ENCODE data around the gene C14orf132.

C14orf132 gene

DNA sequence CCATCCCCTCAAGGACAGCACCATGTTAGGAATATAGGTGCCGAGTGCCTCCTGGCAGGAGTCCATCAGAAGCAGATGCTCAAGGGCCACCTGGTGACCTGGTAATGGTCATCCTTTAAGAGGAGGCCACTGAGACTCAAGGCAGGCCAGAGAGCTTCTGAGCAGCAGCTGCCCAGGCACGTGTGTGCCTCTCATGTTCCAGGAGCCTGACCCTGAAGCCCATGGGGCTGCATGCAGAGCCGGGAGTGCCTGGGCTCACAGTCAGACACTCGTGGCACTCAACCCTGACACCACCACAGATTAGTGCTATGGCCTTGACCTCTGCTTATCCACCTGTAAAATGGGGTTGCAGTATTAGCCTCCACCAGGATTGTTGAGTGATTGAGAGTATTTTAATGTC lies 45.6 kb downstream of the C14orf132 start:
- DNase-seq: no peak

DNA sequence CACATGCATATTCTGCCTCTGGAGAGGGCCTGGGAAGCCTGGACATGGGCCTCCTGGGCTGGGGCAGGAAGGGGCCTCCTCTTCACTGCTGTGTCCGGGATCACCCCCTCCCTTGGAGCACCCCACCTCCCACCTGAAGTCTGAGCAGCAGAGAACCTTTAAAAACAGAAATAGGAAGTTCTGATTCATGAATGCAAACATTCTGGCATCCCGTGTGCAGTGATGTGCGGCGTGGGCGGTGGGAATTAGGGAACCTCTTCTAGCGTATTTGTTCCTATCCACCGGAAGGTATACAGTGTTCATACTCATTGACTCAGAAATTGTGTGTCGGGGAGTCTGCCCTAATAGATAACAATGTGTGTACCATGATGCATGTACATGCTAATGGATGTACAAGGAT lies 46.2 kb downstream of the C14orf132 start:
- DNase-seq: no peak

- no peak for DNase-seq
These were observed 46.9 kb downstream of the C14orf132 start for GRCh38 chr14:96086032-96086431.

DNA sequence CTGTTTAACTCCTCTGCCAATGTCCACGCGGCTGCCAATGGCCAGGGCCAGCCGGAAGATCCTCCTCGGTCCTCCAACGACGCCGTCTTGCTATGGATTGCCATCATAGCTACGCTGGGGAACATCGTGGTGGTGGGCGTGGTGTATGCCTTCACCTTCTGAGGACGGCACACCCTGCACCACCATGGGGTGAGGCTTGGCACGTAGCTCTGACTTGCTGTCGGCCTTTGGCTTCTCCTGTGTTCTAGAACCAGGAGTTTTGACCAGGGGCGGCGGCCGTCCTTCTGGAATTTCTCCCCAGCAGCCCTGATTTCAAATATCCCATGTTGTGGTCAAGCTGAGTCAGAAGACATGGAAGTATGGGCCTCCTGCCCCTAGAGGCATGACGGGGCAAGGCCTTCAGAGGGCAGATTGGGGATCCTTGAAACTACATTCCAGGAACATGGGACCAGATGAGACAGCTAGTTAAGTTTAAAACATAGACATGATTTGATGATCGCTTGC lies 47.5 kb downstream of the C14orf132 start:
- no peak for DNase-seq

DNA sequence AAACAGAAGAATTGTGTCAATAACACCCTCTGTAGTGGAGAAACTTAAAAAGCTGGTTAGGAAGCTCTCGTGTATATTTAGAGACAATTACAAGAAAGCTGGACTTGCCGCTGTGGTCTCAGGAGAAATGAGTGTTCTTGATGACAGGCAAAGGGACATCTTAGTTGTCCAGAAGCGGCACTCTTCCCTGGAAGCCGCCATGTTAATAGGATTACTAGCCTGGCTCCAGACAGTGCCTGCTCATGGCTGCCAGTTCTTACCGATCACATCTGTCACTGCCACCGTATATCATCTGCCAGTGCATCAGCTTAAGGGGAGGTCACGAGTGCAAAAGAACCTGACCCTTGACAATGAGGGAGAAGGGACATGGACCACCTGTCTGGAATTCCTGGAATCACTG lies 48.9 kb downstream of the C14orf132 start:
- DNase-seq: no peak

DNA sequence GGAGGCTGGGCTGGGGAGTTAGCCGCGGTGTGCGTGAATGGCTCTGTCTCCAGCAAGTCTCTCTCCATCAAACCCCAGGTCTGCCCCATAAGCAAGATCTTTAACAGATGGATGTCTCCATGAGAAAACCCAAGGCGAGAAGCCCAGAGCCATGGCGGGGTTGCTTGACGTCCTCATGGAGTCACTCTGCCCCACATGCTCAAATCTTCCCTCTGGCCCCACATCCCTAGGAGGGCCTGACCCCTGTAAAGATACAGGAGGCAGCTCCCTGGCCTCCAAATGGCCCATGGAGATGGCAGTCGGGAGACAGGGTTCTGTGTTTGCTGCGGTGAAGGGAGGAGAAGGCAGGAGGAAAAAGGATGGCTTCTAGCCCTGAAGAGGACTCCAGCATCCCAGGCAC lies 49.3 kb downstream of the C14orf132 start:
- DNase-seq: no peak

DNA sequence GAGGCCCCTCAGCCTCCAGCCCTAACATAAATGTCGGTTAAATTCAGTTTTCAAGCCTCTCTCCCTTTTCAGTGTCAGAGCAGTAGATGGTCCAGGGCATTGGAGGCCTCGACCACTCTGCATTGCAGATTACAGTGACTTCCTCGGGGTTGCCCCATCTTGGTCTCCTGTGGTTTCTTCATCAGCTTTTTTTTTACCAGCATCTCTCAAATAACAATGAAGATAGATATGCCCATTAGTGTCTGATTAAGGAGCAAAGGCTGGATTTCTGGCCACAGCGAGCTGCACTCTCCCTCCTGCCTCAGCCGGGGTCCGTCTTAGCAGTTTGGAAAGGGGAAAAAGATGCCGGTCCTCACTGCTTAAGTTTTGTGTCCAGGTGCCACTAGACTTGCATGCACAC lies 49.7 kb downstream of the C14orf132 start:
- no peak for DNase-seq

- no peak for DNase-seq
These were observed 50.2 kb downstream of the C14orf132 start for GRCh38 chr14:96089401-96089800.

DNA sequence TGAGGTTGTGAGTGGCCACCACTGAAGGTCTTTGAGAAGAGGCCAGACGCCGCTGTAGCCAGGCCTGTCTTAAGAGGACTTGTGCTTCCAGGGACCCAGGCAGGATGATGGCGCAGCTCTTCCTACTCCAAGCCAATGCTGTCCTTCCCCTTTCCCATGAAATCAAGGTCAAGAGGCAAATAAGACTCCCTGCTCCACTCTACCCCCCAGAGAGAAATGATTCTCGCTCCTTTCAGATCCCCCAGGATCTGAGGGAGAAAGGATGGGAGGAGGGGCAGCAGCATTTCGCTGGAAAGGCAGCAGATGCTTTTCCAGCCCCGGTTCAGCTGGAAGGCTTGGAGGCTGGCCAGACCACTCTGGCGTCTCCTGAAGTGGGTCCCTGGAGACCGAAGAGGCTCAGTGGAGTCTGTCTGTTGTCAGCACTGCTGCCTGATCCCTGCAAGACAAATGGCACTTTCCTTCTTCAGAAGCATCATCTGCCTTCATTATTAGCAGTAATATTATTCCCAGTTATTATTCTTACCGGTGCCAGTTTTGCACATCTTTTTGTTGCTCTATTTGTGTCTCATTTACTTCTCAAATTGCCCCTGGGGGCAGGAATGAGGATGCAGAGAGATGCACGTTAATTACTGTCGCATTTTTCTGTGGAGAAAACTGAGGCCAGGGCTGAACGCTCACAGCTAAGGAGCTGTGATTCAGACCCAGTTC lies 51.4 kb downstream of the C14orf132 start:
- no peak for DNase-seq

DNA sequence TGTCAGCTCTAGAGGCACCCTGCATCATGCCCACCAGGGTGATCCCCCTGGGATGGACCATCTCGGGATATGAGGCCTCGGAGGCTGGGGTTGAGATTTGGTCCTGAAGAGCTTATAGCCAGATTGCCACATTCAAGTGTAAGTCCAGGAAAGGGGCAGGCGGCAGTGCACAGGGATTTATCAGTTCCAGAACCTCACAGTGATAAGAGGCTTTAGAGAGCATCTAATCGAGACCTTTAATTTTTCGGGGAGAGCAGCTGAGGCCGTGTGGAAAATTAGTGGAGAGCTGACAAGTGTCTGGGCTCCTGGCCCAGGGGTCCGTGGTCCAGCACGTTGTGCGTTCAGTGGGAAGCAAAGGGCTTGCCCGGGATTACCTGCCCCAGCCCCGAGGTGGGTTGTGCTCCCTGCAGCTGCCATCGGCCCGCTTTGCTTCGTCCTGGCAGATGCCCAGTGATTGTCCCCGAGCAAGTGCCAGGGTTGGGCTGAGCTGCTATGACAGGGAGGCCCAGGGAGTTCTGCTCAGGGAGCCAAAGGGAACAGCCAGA lies 52.1 kb downstream of the C14orf132 start:
- DNase-seq: no peak

- DNase-seq: no peak
These were observed 52.8 kb downstream of the C14orf132 start for GRCh38 chr14:96091941-96092411.

DNA sequence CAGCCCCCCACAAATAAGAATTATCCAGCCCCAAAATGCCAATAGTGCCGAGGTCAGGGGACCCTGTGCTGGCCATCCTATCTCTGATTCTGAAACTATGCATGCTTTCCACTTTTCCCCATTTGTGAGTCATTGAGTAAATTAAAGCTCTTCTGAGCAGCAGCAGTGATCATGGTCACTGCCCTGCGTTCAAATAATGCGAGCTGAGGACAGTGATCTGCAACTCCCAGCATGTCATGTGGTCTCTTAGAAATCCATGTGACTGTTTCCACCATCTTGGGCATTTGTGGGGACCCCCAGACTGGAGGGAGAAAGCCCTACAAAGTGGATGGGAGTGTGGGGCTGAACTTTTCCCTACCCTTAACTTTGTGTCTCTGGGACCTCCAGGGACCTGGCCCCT lies 53.8 kb downstream of the C14orf132 start:
- no peak for DNase-seq

DNA sequence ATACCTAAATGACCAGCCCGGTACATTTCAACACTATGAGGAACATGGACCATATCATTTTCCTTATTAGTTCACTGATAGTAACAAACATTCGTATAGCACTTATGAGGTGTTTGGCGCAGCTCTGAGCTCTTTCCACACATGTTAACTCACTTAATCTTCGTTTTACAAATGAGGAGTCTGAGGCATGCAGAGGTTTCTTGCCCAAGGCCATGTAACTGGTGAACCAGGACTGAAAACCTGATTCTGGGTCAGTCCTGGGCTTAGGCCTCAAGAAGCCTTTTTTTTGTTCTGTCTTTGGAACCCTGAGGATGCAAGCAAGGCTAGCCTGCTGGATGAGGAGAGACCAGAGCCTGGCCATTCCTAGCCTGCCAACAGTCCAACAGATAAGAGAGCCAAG lies 55.0 kb downstream of the C14orf132 start:
- DNase-seq: no peak

- no peak for DNase-seq
These were observed 55.5 kb downstream of the C14orf132 start for GRCh38 chr14:96094656-96095055.

DNA sequence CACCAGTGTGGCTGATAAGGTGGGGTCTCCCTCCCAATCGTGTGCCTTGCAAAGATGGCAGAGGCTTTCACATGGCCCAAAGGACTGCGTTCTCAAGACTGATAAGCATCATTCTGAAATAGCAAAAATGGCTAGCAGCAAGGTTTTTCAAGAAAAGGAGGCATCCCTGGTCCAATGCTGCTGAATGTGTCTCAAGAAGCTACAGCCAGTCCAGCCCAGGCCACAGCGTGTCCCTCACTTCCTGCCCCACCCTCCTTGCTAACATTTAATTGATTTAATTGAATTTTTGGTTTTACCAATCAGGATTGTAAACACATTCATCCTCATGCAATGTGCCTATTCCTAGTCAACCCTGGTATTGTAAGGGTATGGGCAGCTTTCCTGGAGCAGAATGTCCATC lies 55.9 kb downstream of the C14orf132 start:
- DNase-seq: no peak

DNA sequence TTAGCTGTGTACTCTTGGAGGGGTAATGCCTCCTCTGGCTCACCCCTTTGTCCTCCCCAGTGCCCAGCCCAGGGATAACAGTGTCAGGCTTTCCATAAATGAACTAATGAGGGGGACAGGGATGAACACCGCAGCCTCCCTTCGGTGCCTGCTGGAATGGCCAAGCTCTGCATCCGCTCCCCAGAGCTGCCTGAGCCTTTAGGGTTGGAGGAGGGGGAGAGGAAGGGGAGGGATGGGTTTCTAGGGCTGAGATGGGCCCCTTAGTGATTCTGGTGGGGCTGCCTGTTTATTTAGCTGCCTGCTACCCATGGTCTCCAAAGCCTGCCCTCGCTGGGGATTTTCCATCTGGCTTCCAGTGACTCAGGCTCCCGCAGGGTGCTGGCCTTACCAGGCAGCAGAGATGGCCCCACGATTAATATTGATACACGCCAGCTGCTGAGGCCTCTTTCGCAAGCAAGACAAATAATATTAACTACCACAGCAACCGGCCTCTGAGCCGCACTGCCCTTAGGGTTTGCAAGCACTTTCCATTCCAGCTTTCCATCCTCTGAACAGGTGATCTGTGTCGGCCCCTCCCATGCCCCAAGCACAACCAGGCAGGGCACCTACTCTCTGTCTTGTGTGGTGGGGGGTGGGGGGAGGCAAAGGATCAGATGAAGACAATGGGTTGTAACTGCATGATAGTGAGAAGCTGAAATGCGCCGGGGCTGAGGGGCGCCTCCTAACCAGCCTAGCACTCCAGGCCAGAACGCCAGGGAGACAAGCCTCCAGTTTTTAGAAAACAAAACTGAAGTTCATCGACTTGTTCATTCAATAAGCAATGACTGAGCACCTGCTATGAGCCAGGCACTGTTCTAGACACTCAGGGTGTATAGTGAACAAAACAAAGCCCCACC lies 56.7 kb downstream of the C14orf132 start:
- no peak for DNase-seq

- DNase-seq: no peak
These were observed 57.8 kb downstream of the C14orf132 start for GRCh38 chr14:96096639-96097610.

- no peak for DNase-seq
These were observed 58.6 kb downstream of the C14orf132 start for GRCh38 chr14:96097752-96098151.

DNA sequence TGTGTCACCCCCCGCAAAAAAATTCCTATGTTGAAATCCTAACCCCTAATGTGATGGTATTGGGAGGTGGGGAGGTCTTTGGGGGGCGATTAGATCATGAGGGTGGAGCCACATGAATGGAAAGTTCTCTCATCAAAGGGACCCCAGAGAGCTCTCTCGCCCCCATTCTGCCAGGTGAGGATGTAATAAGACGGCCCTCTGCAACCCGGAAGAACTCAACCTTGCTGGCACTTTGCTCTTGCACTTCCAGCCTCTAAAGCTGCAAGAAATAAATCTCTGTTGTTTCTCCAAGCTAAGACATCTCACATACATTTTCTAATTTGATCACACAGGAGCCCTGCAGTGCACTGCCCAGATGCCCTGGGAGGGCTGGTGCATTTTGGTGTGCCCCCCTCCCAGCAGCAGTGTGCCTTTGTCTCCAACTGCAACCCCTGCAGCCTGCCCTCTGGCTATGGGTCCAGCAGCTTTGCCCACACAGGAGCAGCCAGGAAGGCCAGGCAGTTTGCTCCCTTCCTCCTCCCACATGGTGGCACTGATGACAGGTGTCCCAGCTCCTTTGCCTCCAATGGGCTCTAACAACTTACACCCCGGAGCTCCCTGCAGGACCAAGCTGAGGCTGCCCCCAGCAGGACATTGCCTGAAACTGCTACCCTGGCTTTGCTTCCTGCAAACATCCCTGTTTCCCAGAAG lies 59.3 kb downstream of the C14orf132 start:
- no peak for DNase-seq

GRCh38 chr14:96098999-96099335 lies 59.8 kb downstream of the C14orf132 start:
- no peak for DNase-seq

DNA sequence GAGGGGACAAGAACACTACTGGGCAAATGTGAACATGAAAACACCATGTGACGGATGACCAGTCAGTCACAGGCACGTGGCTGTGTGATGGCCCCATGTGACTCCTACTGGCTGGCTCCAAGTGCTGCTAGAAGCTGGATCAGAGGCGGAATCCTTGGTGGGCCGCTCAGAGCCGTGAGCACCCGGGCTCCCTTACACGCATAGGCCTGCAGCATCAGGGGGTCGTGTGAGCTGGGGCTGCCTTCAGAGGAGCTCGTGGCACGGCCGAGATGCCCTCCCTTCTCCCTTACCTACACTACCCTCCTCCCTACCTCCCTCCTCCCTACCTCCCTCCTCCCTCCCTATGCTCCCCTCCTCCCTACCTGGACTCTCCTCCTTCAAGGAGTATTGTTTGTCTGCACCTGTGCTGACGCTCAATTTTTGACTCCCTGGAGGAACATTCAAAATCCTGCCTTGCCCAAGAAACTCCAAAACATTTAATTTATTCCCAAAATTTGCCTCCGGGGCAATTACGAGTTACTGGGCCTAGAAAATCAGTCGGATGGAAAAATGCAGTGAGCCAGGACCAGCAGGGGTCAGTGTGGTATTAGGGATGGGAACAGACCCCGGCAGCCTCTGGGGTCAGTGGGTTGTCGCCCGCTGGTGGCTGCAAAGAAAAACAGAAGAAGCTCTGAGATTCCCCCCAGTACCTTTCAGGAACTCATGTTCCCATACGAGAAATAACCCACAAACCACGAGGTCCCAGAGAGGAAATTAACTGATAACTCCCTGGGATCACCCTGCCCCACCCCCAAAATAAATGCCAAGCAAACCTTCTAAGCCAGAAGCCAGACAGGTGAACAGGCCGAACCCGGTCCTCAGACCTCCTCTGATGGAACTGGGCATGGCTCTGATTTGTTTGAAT lies 61.3 kb downstream of the C14orf132 start:
- peak; percentile 56 for DNase-seq
